GM21381 (cell line): Measurements from ENCODE around the gene ASPG.

Source experiments
- ATAC-seq: cut with Tn5 transposase; IDR thresholded peaks from one replicate; pipeline ENCODE4 v1.9.1; 2021; ENCODE audit warnings: mild to moderate bottlenecking, moderate library complexity; ENCODE audit not compliant: unreplicated experiment

ASPG gene

GRCh38 chr14:104115131-104115600 is 29.7 kb downstream of the ASPG start:
- ATAC-seq, result no peak

GRCh38 chr14:104115691-104116287 is 30.3 kb downstream of the ASPG start:
- no peak for ATAC-seq

GRCh38 chr14:104116288-104116755 is 30.8 kb downstream of the ASPG start:
- ATAC-seq, result no peak

- ATAC-seq, result no peak
Observed at GRCh38 chr14:104116756-104117340, 31.3 kb downstream of the ASPG start.

- ATAC-seq, result no peak
Observed at GRCh38 chr14:104117341-104118005, 32.0 kb downstream of the ASPG start.

GRCh38 chr14:104118006-104118844 is 32.7 kb downstream of the ASPG start:
- no peak for ATAC-seq

- ATAC-seq, result no peak
Observed at GRCh38 chr14:104119119-104119487, 33.6 kb downstream of the ASPG start.

- no peak for ATAC-seq
Observed at GRCh38 chr14:104119488-104120251, 34.2 kb downstream of the ASPG start.

GRCh38 chr14:104120281-104120741 is 34.8 kb downstream of the ASPG start:
- ATAC-seq, result no peak

GRCh38 chr14:104121142-104121541 is 35.6 kb downstream of the ASPG start:
- ATAC-seq, result no peak

GRCh38 chr14:104123879-104124278 is 38.4 kb downstream of the ASPG start:
- no peak for ATAC-seq

GRCh38 chr14:104125011-104125410 is 39.5 kb downstream of the ASPG start:
- no peak for ATAC-seq

GRCh38 chr14:104126753-104127152 is 41.3 kb downstream of the ASPG start:
- ATAC-seq, result no peak

GRCh38 chr14:104128981-104129380 is 43.5 kb downstream of the ASPG start:
- no peak for ATAC-seq

- ATAC-seq, result no peak
Observed at GRCh38 chr14:104129556-104129955, 44.1 kb downstream of the ASPG start.

- no peak for ATAC-seq
Observed at GRCh38 chr14:104130974-104131651, 45.6 kb downstream of the ASPG start.

- ATAC-seq, result no peak
Observed at GRCh38 chr14:104131968-104132732, 46.6 kb downstream of the ASPG start.

GRCh38 chr14:104132981-104133380 is 47.5 kb downstream of the ASPG start:
- no peak for ATAC-seq

- no peak for ATAC-seq
Observed at GRCh38 chr14:104133496-104133895, 48.0 kb downstream of the ASPG start.
